Stimulated activated CD4-positive, alpha-beta T cell treated with anti-CD3 and anti-CD28 coated beads, TNF-alpha, amount 100 ng/mL, for 4 hours (primary cell): ENCODE data around the gene RPGRIP1L.

Experiments used
- DNase-seq, 3 experiments: peaks; one replicate each; pipeline ENCODE4 v3.0.0-alpha.2; 2020; ENCODE audit warnings: low read depth in 3 of 3

Gene RPGRIP1L

GRCh38 chr16:53651357-53651756 lies 52.3 kb downstream of the RPGRIP1L start:
- DNase-seq, result no peak

- DNase-seq, result no peak
Observed at GRCh38 chr16:53646506-53646905, 57.2 kb downstream of the RPGRIP1L start.

GRCh38 chr16:53643474-53643873 lies 60.2 kb downstream of the RPGRIP1L start:
- no peak for DNase-seq

GRCh38 chr16:53642094-53642493 lies 61.6 kb downstream of the RPGRIP1L start:
- no peak for DNase-seq

GRCh38 chr16:53636978-53637377 lies 66.7 kb downstream of the RPGRIP1L start:
- no peak for DNase-seq

GRCh38 chr16:53632526-53632925 lies 71.1 kb downstream of the RPGRIP1L start:
- DNase-seq, result no peak

- DNase-seq, result no peak
Observed at GRCh38 chr16:53631236-53632025, 72.2 kb downstream of the RPGRIP1L start.

GRCh38 chr16:53629607-53630312 lies 73.9 kb downstream of the RPGRIP1L start:
- no peak for DNase-seq

- DNase-seq, result no peak
Observed at GRCh38 chr16:53629151-53629550, 74.5 kb downstream of the RPGRIP1L start.

GRCh38 chr16:53626811-53627210 lies 76.8 kb downstream of the RPGRIP1L start:
- no peak for DNase-seq

- no peak for DNase-seq
Observed at GRCh38 chr16:53626161-53626560, 77.5 kb downstream of the RPGRIP1L start.

- no peak for DNase-seq
Observed at GRCh38 chr16:53625221-53625620, 78.4 kb downstream of the RPGRIP1L start.

GRCh38 chr16:53622315-53622714 lies 81.3 kb downstream of the RPGRIP1L start:
- DNase-seq, result no peak

- no peak for DNase-seq
Observed at GRCh38 chr16:53620476-53620875, 83.2 kb downstream of the RPGRIP1L start.

- no peak for DNase-seq
Observed at GRCh38 chr16:53619235-53619634, 84.4 kb downstream of the RPGRIP1L start.

- DNase-seq, result no peak
Observed at GRCh38 chr16:53614346-53614745, 89.3 kb downstream of the RPGRIP1L start.

GRCh38 chr16:53612003-53612402 lies 91.7 kb downstream of the RPGRIP1L start:
- no peak for DNase-seq

- peak in 1 of 3 experiments; percentile 0 for DNase-seq
Observed at GRCh38 chr16:53611179-53611696, 92.4 kb downstream of the RPGRIP1L start.

GRCh38 chr16:53609536-53609935 lies 94.1 kb downstream of the RPGRIP1L start:
- DNase-seq, result no peak

GRCh38 chr16:53608094-53608493 lies 95.6 kb downstream of the RPGRIP1L start:
- DNase-seq, result no peak

- no peak for DNase-seq
Observed at GRCh38 chr16:53605831-53606400, 97.7 kb downstream of the RPGRIP1L start.

GRCh38 chr16:53605356-53605755 lies 98.3 kb downstream of the RPGRIP1L start:
- DNase-seq, result no peak

GRCh38 chr16:53601961-53602360 lies 101.7 kb downstream of the RPGRIP1L start:
- no peak for DNase-seq
